HG02840 (cell line): Measurements from ENCODE around the gene CORO7.

Source experiments
- ATAC-seq: cut with Tn5 transposase; IDR thresholded peaks from one replicate; pipeline ENCODE4 v1.9.1; 2021; ENCODE audit warnings: mild to moderate bottlenecking, moderate library complexity, moderate number of reproducible peaks; ENCODE audit not compliant: unreplicated experiment, low FRiP score

The CORO7 gene

GRCh38 chr16:4416200-4417032 is at the start of gene CORO7:
Gene CORO7 (minus strand): TSS chr16:4416596. CDS start chr16:4416518, 78 bp downstream.
- ATAC-seq, result peak; percentile 66

GRCh38 chr16:4463522-4464163 is 47.2 kb upstream of the CORO7 start:
- ATAC-seq, result no peak

GRCh38 chr16:4461250-4462085 is 45.1 kb upstream of the CORO7 start:
- ATAC-seq, result no peak

GRCh38 chr16:4460936-4461249 is 44.5 kb upstream of the CORO7 start:
- no peak for ATAC-seq

GRCh38 chr16:4455951-4456350 is 39.6 kb upstream of the CORO7 start:
- ATAC-seq, result no peak

GRCh38 chr16:4455081-4455480 is 38.7 kb upstream of the CORO7 start:
- ATAC-seq, result no peak

GRCh38 chr16:4454623-4455022 is 38.2 kb upstream of the CORO7 start:
- ATAC-seq, result no peak

GRCh38 chr16:4452674-4453073 is 36.3 kb upstream of the CORO7 start:
- ATAC-seq, result no peak

- no peak for ATAC-seq
These were observed 34.6 kb upstream of the CORO7 start for GRCh38 chr16:4450931-4451519.

- no peak for ATAC-seq
These were observed 34.0 kb upstream of the CORO7 start for GRCh38 chr16:4450430-4450829.

- ATAC-seq, result no peak
These were observed 27.6 kb upstream of the CORO7 start for GRCh38 chr16:4443986-4444385.

- no peak for ATAC-seq
These were observed 26.9 kb upstream of the CORO7 start for GRCh38 chr16:4443271-4443670.

- ATAC-seq, result no peak
These were observed 26.0 kb upstream of the CORO7 start for GRCh38 chr16:4442371-4442770.

- no peak for ATAC-seq
These were observed 21.0 kb upstream of the CORO7 start for GRCh38 chr16:4437366-4437765.

GRCh38 chr16:4435337-4436067 is 19.1 kb upstream of the CORO7 start:
- no peak for ATAC-seq

GRCh38 chr16:4433914-4434787 is 17.8 kb upstream of the CORO7 start:
- no peak for ATAC-seq

- no peak for ATAC-seq
These were observed 16.8 kb upstream of the CORO7 start for GRCh38 chr16:4433228-4433627.

GRCh38 chr16:4431023-4431422 is 14.6 kb upstream of the CORO7 start:
- ATAC-seq, result no peak

- no peak for ATAC-seq
These were observed 12.1 kb upstream of the CORO7 start for GRCh38 chr16:4428500-4428899.
